ENCODE measurements around the gene HSPH1.

DNA sequence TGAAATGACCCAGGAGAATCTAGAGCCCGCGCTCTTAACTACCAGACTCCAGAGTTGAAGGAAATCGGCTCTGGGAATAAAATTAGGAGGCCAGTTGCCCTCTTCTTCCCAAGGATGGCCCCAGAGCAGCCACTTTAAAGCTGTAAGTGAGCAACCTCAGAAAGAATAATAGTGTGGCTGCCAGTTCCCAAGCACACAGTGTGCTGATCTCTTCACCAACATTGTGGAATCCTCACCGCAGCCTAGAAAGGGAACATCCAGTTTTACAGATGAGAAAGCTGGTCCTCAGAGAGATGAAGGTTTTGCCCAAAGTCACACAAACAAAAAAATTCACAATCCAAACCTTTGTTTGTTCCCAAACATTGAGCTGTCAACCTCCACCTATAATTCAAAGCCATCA lies 39.6 kb downstream of the HSPH1 start:
- TF ChIP-seq ZC3H10 (CRISPR knock-in tag; IDR thresholded peaks at IDR 0.05) (no peak), ZFP3 (CRISPR knock-in tag; IDR thresholded peaks at IDR 0.05) (no peak), SNAI2 (CRISPR knock-in tag; IDR thresholded peaks at IDR 0.05) (no peak)

Data from SK-N-SH treated with all-trans-retinoic acid at 6 μM for 48 hours (cell line).